H1 (cell line): ENCODE results near the gene WSCD2. TPM values are rescaled to one million over a fixed set of nuclear protein-coding genes. Genes with fewer than 3 reads are reported as not detected.

ENCODE experiments used
- CTCF ChIA-PET: fragments of 300-600 bp; sonication (Branson Sonifier 250); formaldehyde crosslinking; loops from one replicate; lab custom pipeline; 2021; ENCODE audit not compliant: partially characterized antibody; lab: Charles Lee
- POLR2A ChIA-PET: fragments of 300-600 bp; sonication (Branson Sonifier 250); formaldehyde crosslinking; loops from one replicate; lab custom pipeline; 2021; ENCODE audit warnings: inconsistent platforms; ENCODE audit not compliant: partially characterized antibody; lab: Charles Lee
- DNase-seq, 2 experiments: peaks; one replicate each; pipeline versions ENCODE4 v3.0.0 to v3.0.0-alpha.2; 2010 to 2022; ENCODE audit warnings: low spot score in 2 of 2, low read depth in 1 of 2, mixed read lengths in 1 of 2
- FAIRE-seq: peaks from 2 replicates; lab custom pipeline; 2011; peaks lifted over from hg19 to GRCh38; lab: Jason Lieb, UNC
- H2AFZ ChIP-seq: 2 replicates; pipeline ENCODE4 v1.8.1; 2012; ENCODE audit warnings: low read length, inconsistent platforms
- H2AK5ac ChIP-seq: 2 replicates; pipeline ENCODE4 v1.6.1; 2013; ENCODE audit warnings: low read depth, low read length
- H2BK120ac ChIP-seq: replicated peaks from 2 replicates; pipeline ENCODE3; 2013; ENCODE audit warnings: low read depth, low read length, inconsistent platforms
- H2BK12ac ChIP-seq: 2 replicates; pipeline ENCODE4 v1.6.1; 2013; ENCODE audit warnings: low read depth, low read length
- H2BK15ac ChIP-seq: 2 replicates; pipeline ENCODE4 v1.6.1; 2013; ENCODE audit warnings: low read length
- H2BK20ac ChIP-seq: 2 replicates; pipeline ENCODE4 v1.6.1; 2013; ENCODE audit warnings: low read length
- H2BK5ac ChIP-seq: 2 replicates; pipeline ENCODE4 v1.6.1; 2013; ENCODE audit warnings: low read depth, low read length
- H3K14ac ChIP-seq: 2 replicates; pipeline ENCODE4 v1.6.1; 2013; ENCODE audit warnings: inconsistent platforms; ENCODE audit not compliant: insufficient read length
- H3K18ac ChIP-seq: 2 replicates; pipeline ENCODE4 v1.6.1; 2013; ENCODE audit warnings: low read length; ENCODE audit errors: extremely low read depth
- H3K23ac ChIP-seq: 2 replicates; pipeline ENCODE4 v1.6.1; 2013; ENCODE audit warnings: inconsistent platforms; ENCODE audit not compliant: insufficient read length
- H3K23me2 ChIP-seq: 2 replicates; pipeline ENCODE4 v1.6.1; 2013; ENCODE audit warnings: low read depth, low read length
- H3K27ac ChIP-seq: 2 replicates; pipeline ENCODE4 v1.6.1; 2011; ENCODE audit warnings: low read depth, low read length, inconsistent platforms
- H3K27me3 ChIP-seq, 4 experiments: replicated peaks in 1 of 4; 1 replicate in 1 of 4; 2 replicates in 3 of 4; pipeline versions ENCODE4 v1.6.1 to v1.8.1; 2011 to 2013; ENCODE audit warnings: low read length in 3 of 4, mild to moderate bottlenecking in 3 of 4, inconsistent platforms in 2 of 4, mixed read lengths in 2 of 4, moderate library complexity in 1 of 4; ENCODE audit not compliant: control insufficient read depth in 3 of 4, insufficient read depth in 3 of 4; ENCODE audit errors: extremely low read depth in 1 of 4
- H3K36me3 ChIP-seq, 4 experiments: 2 replicates each; pipeline versions ENCODE4 v1.6.1 to v1.8.1; 2011 to 2013; ENCODE audit warnings: mild to moderate bottlenecking in 4 of 4, low read length in 3 of 4, moderate library complexity in 2 of 4, control low read depth in 1 of 4, inconsistent platforms in 1 of 4; ENCODE audit not compliant: insufficient read depth in 4 of 4, control insufficient read depth in 2 of 4
- H3K4ac ChIP-seq: replicated peaks from 2 replicates; pipeline ENCODE3; 2013; ENCODE audit warnings: low read length, low read depth, mixed read lengths, inconsistent platforms; ENCODE audit not compliant: insufficient read length
- H3K4me1 ChIP-seq, 4 experiments: replicated peaks in 1 of 4; 1 replicate in 1 of 4; 2 replicates in 3 of 4; pipeline versions ENCODE4 v1.6.1 to v1.8.1; 2011 to 2013; ENCODE audit warnings: low read length in 3 of 4, inconsistent platforms in 2 of 4, mixed read lengths in 1 of 4; ENCODE audit not compliant: insufficient read depth in 4 of 4, control insufficient read depth in 3 of 4
- H3K4me2 ChIP-seq, 2 experiments: 2 replicates each; pipeline versions ENCODE4 v1.6.1 to v1.8.1; 2011 to 2013; ENCODE audit warnings: low read depth in 2 of 2, low read length in 2 of 2, control low read depth in 1 of 2, inconsistent platforms in 1 of 2, mild to moderate bottlenecking in 1 of 2; ENCODE audit not compliant: insufficient read depth in 1 of 2
- H3K4me3 ChIP-seq, 4 experiments: fragments of 200-600, 300-600 bp in 1 of 4; sonication (generic), shearing (Covaris generic), sonication (Bioruptor Twin) in 1 of 4; 2 replicates each; pipeline versions ENCODE4 v1.5.1 to v1.8.1; 2011 to 2016; ENCODE audit warnings: low read length in 4 of 4, low read depth in 3 of 4, control low read depth in 2 of 4, inconsistent platforms in 2 of 4, mild to moderate bottlenecking in 2 of 4, mixed read lengths in 1 of 4, moderate library complexity in 1 of 4; ENCODE audit not compliant: insufficient read depth in 2 of 4; ENCODE audit errors: extremely low read depth in 1 of 4
- H3K56ac ChIP-seq: replicated peaks from 2 replicates; pipeline ENCODE3; 2013; ENCODE audit warnings: low read depth, mild to moderate bottlenecking, mixed read lengths, low read length, inconsistent platforms; ENCODE audit not compliant: insufficient read length
- H3K79me1 ChIP-seq: 2 replicates; pipeline ENCODE4 v1.6.1; 2013; ENCODE audit warnings: low read depth, low read length, control low read depth
- H3K79me2 ChIP-seq, 2 experiments: 2 replicates each; pipeline versions ENCODE4 v1.6.1 to v1.8.1; 2012 to 2013; ENCODE audit warnings: low read length in 2 of 2, mild to moderate bottlenecking in 2 of 2, inconsistent platforms in 1 of 2; ENCODE audit not compliant: insufficient read depth in 2 of 2, control insufficient read depth in 1 of 2
- H3K9ac ChIP-seq, 4 experiments: replicated peaks in 1 of 4; 1 replicate in 1 of 4; 2 replicates in 3 of 4; pipeline versions ENCODE4 v1.6.1 to v1.8.1; 2011 to 2013; ENCODE audit warnings: low read depth in 3 of 4, low read length in 3 of 4, control low read depth in 2 of 4, mild to moderate bottlenecking in 2 of 4, moderate library complexity in 2 of 4, inconsistent platforms in 1 of 4; ENCODE audit errors: extremely low read depth in 1 of 4
- H3K9me3 ChIP-seq, 2 experiments: 2 replicates each; pipeline versions ENCODE4 v1.6.1 to v1.8.1; 2012 to 2013; ENCODE audit warnings: mild to moderate bottlenecking in 2 of 2, moderate library complexity in 2 of 2, control low read depth in 1 of 2, inconsistent platforms in 1 of 2, low read depth in 1 of 2, low read length in 1 of 2, mixed read lengths in 1 of 2; ENCODE audit not compliant: insufficient read depth in 2 of 2
- H4K20me1 ChIP-seq, 2 experiments: replicated peaks in 1 of 2; 2 replicates each; pipeline versions ENCODE3 to v1.8.1; 2011 to 2013; ENCODE audit warnings: inconsistent platforms in 2 of 2, low read length in 2 of 2, mild to moderate bottlenecking in 1 of 2; ENCODE audit not compliant: insufficient read depth in 2 of 2, control insufficient read depth in 1 of 2
- H4K5ac ChIP-seq: 2 replicates; pipeline ENCODE4 v1.6.1; 2013; ENCODE audit warnings: low read length, low read depth, mixed read lengths, inconsistent platforms; ENCODE audit not compliant: insufficient read length
- H4K8ac ChIP-seq: 2 replicates; pipeline ENCODE4 v1.8.0; 2013; ENCODE audit warnings: mild to moderate bottlenecking, moderate library complexity, low read length, inconsistent platforms; ENCODE audit not compliant: insufficient read depth; ENCODE audit errors: extremely low read depth
- H4K91ac ChIP-seq: replicated peaks from 2 replicates; pipeline ENCODE3; 2013; ENCODE audit warnings: low read length, mixed read lengths, inconsistent platforms; ENCODE audit not compliant: insufficient read length
- BACH1 ChIP-seq: IDR thresholded peaks from 2 replicates; pipeline ENCODE4 v1.6.1; 2012; ENCODE audit warnings: low read length, improper control_type of control experiment
- HDAC2 ChIP-seq, 2 experiments: fragments of 300-600 bp in 1 of 2; sonication (generic) in 1 of 2; IDR thresholded peaks; 2 replicates each; pipeline ENCODE4 v1.6.1; 2011 to 2012; ENCODE audit warnings: low read depth in 2 of 2, low read length in 2 of 2, mild to moderate bottlenecking in 2 of 2, moderate library complexity in 2 of 2, borderline replicate concordance in 1 of 2, inconsistent platforms in 1 of 2
- JUN ChIP-seq: IDR thresholded peaks from 2 replicates; pipeline ENCODE4 v1.6.1; 2011; ENCODE audit warnings: low read depth, mild to moderate bottlenecking, improper control_type of control experiment, low read length
- PHF8 ChIP-seq: fragments of 200-600 bp; sonication (generic); conservative IDR thresholded peaks from 2 replicates; pipeline ENCODE4 v1.7.1; 2012; ENCODE audit warnings: low read depth, mild to moderate bottlenecking, inconsistent platforms, low read length, moderate library complexity
- SP4 ChIP-seq: IDR thresholded peaks from 2 replicates; pipeline ENCODE4 v1.6.1; 2012; ENCODE audit warnings: low read length, inconsistent platforms
- SUZ12 ChIP-seq: fragments of 200-600 bp; sonication (generic); IDR thresholded peaks from 2 replicates; pipeline ENCODE4 v1.6.1; 2012; ENCODE audit warnings: mild to moderate bottlenecking, inconsistent platforms, low read length, moderate library complexity, mixed read lengths
- TBP ChIP-seq: IDR thresholded peaks from 2 replicates; pipeline ENCODE4 v1.6.1; 2011; ENCODE audit warnings: low read depth, low read length, improper control_type of control experiment
- WGBS, 2 experiments: shearing (Covaris generic) in 1 of 2; methylation state at CpG; one replicate each; pipeline versions ENCODE4 v1.1.6 to v1.1.7; 2013 to 2015; ENCODE audit warnings: low lambda C conversion rate in 2 of 2, mixed read lengths in 2 of 2, inconsistent platforms in 1 of 2, low coverage in 1 of 2, missing lambda C conversion rate in 1 of 2; ENCODE audit not compliant: insufficient replicate concordance in 2 of 2, insufficient coverage in 1 of 2, insufficient read length in 1 of 2; ENCODE audit errors: extremely low coverage in 1 of 2, missing lambda C conversion rate in 1 of 2; 5-methylcytosine and 5-hydroxymethylcytosine counted together
- polyA plus RNA-seq, 7 experiments: library from polyadenylated mRNA; depleted of rRNA in 3 of 7; stranded (reverse) in 5 of 7; unstranded in 2 of 7; fragments of >200 nt in 5 of 7; fragments of 200-250 nt in 2 of 7; gene quantifications; 1 replicate in 5 of 7; 2 replicates in 1 of 7; 4 replicates in 1 of 7; pipeline versions ENCODE4 v1.2.1 to v1.2.3, GENCODE V29; 2011 to 2013; ENCODE audit warnings: missing spikeins in 2 of 7, mixed read lengths in 2 of 7
- total RNA-seq: library from RNA; stranded (reverse); fragmentation: NEBNext Ultra II Directional; extraction: Animal tissue kit (Norgen Biotek cat#: 25700); gene quantifications from 2 replicates; pipeline ENCODE4 v1.2.1, GENCODE V29; 2021
- TF ChIP-seq, protein P1 (sequence below): IDR thresholded peaks from 2 replicates; pipeline ENCODE4 v1.6.1; 2011; ENCODE audit warnings: low read depth, mild to moderate bottlenecking, low read length; ENCODE audit not compliant: insufficient read depth

The WSCD2 gene
- total and polyA plus RNA-seq, 2 of the 8 experiments (the other 6 are each of a cell fraction or from before 2014, with no cell fraction given) = 1.3 to 2.2 TPM

DNA sequence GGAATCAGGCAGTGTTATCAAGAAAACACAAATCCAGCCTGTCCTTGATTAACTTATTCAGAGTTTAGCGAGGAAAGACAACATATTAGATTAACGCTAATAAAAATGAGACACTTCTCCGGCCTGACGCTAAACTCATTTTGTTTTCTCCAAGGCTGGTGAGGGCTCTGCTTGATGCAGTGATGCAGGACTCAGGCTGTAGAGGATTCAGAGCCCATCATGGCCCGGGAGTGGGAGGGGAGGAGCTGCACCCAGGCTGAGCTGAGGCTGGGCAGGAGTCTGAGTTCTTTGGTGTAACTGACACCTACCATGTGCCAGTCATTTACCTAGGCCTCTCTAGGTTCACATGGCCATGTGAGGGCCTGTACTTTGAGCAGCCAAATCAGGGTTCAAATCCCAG is 70.0 kb downstream of the WSCD2 start:
- Histone ChIP-seq H3K23me2 (no peaks in the 10 kb centered on the region), H2BK5ac (no peak overlapping the region), H4K91ac (no peak overlapping the region), H3K9me3 (peaks cover 2% of the 10 kb centered on the region in 2 experiments; a peak in 2 of 4 replicates), H3K4me2 (no peak overlapping the region), H3K27ac (no peak overlapping the region), H2AK5ac (no peak overlapping the region), H3K27me3 (no peaks in the 10 kb centered on the region), H3K14ac (no peak overlapping the region), H2AFZ (no peak overlapping the region), H4K5ac (no peak overlapping the region), H2BK20ac (no peak overlapping the region)
- DNase-seq = no peak
- CTCF ChIA-PET = interaction anchor here (0.9 to 5.9 kb wide), 2 partner anchors 207 to 296 kb away, joined by 3 to 44 read pairs; no protein-coding TSS in a partner anchor
- TF ChIP-seq SUZ12 (no peak), SP4 (no peak), BACH1 (no peak), TBP (no peak), JUN (no peak), PHF8 (no peak), HDAC2 (IDR thresholded peaks at IDR 0.05; ENCODE audit: borderline replicate concordance in 1 of 2, low read depth in 2 of 2, low read length in 2 of 2) (no peak)
- TF ChIP-seq, protein P1, sequence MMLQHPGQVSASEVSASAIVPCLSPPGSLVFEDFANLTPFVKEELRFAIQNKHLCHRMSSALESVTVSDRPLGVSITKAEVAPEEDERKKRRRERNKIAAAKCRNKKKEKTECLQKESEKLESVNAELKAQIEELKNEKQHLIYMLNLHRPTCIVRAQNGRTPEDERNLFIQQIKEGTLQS = no peak
- TF ChIP-seq, all 59 proteins: peak for 0
- Histone ChIP-seq H3K9ac (no peak overlapping the region), H3K79me1 (no peaks in the 10 kb centered on the region), H2BK15ac (no peak overlapping the region), H3K79me2 (no peaks in the 10 kb centered on the region), H4K8ac (no peak overlapping the region; the same call in 1 of the 2 replicates), H3K23ac (no peak overlapping the region), H3K56ac (no peak overlapping the region), H3K4me1 (no peaks in the 10 kb centered on the region), H3K18ac (no peak overlapping the region), H3K36me3 (no peaks in the 10 kb centered on the region), H3K4me3 (no peak overlapping the region), H2BK120ac (no peak overlapping the region), H3K4ac (no peak overlapping the region), H4K20me1 (peaks cover 0 to 2% of the 10 kb centered on the region in 2 experiments), H2BK12ac (no peak overlapping the region)
- FAIRE-seq = no peak
- POLR2A ChIA-PET = interaction anchor here (0.5 kb wide), 1 partner anchor 291 kb away, joined by 3 read pairs; no protein-coding TSS in a partner anchor
- WGBS, 2 experiments = 83% methylated on average over 5 of the region's 5 CpGs; no CpG with 5 or more reads in 1 of the 2 experiments
